A549 treated with dexamethasone at 1 μM for 4 hours (cell line): Measurements from ENCODE around the gene CYP2J2. TPM values are rescaled to one million over a fixed set of nuclear protein-coding genes. Genes with fewer than 3 reads are reported as not detected.

Experiments used
- total RNA-seq: library from RNA; stranded (reverse); fragments of 200-300 nt; extraction: Qiagen RNA extraction; gene quantifications from 5 replicates; pipeline ENCODE4 v1.2.3, GENCODE V29; 2022

Gene CYP2J2
- total RNA-seq = 0.07 to 0.15 TPM (median 0.10 TPM) in 4 of 5 replicates, not detected in the other

DNA sequence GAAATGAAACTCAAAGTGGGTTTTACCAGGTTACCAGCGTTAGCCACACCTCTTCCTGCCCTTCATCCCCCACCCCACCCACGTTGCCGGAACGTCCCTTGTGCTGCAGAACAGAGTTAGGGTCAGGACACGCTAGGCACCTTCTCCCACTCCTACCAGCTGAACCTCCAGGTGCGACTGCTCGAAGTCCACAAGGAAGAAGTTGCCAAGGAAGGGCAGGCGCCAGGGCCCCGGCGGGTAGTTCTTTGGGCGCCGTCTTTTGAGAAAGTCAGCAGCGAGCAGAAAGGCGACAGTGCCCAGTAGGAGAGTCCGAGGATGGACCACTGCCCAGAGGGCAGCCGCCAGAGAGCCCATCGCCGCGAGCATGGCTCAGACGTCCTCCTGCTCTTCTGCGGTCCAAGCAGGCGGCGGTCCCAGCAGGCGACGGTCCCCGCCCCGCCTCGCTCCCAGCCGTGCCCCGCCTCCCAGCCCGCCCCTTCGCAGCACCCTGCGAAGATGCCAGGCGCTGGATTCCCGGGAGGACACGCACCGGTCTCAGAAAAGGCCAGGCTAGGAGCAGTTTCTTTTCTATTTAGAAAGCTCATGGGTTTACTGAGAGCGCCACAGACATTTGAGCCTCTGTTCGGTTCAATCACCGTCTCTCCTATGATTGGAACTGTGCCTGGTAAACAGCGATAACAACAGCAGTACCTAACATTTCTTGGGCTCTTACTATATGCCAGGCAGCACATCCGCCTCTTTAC, at the start of gene CYP2J2:
CYP2J2 (minus strand) TSS at position 393 of the 743 bp plus-strand sequence; CDS start at position 366, 27 bp downstream.

Other genes with a start within 250 kb of the CYP2J2 start
- 0.12 to 0.99 TPM (median 0.24 TPM) in 5 replicates for gene HOOK1, start 111.8 kb downstream of the CYP2J2 start, total RNA-seq
- gene C1orf87, start 147.0 kb upstream of the CYP2J2 start, total RNA-seq = not detected in 5 replicates